Kidney (tissue), 14 donors: ENCODE measurements around the gene ADGRE1. TPM values are rescaled to one million over a fixed set of nuclear protein-coding genes. Genes with fewer than 3 reads are reported as not detected.

ENCODE experiments used
- DNase-seq, 5 donors: peaks; one replicate each; pipeline ENCODE4 v3.0.0-alpha.2; 2013 to 2020
- FAIRE-seq: peaks from 2 replicates; lab custom pipeline; 2012; peaks lifted over from hg19 to GRCh38; lab: Jason Lieb, UNC
- H3K27ac ChIP-seq, 2 donors: one replicate each; pipeline ENCODE4 v1.7.0; 2013; ENCODE audit warnings: low read depth in 2 of 2, low read length in 2 of 2, inconsistent platforms in 1 of 2
- H3K27me3 ChIP-seq: one replicate; pipeline ENCODE4 v1.7.1; 2013; ENCODE audit warnings: low read length, inconsistent platforms; ENCODE audit not compliant: control insufficient read depth, insufficient read depth
- H3K36me3 ChIP-seq, 3 donors: one replicate each; pipeline versions ENCODE4 v1.7.0 to v1.7.1; 2013; ENCODE audit warnings: low read length in 3 of 3, control low read depth in 1 of 3, inconsistent platforms in 1 of 3; ENCODE audit not compliant: insufficient read depth in 3 of 3, control insufficient read depth in 2 of 3
- H3K4me1 ChIP-seq, 3 donors: one replicate each; pipeline versions ENCODE4 v1.7.0 to v1.7.1; 2013; ENCODE audit warnings: low read length in 3 of 3, inconsistent platforms in 1 of 3, low read depth in 1 of 3; ENCODE audit not compliant: control insufficient read depth in 2 of 3, insufficient read depth in 2 of 3
- H3K4me3 ChIP-seq, 3 donors: one replicate each; pipeline versions ENCODE4 v1.7.0 to v1.8.1; 2013; ENCODE audit warnings: low read length in 3 of 3, control low read depth in 1 of 3, inconsistent platforms in 1 of 3
- H3K9ac ChIP-seq, 3 donors: one replicate each; pipeline versions ENCODE4 v1.7.0 to v1.7.1; 2013; ENCODE audit warnings: low read length in 3 of 3, control low read depth in 1 of 3, inconsistent platforms in 1 of 3
- H3K9me3 ChIP-seq, 3 donors: one replicate each; pipeline versions ENCODE4 v1.7.0 to v1.7.1; 2013; ENCODE audit warnings: low read length in 3 of 3, control low read depth in 1 of 3, inconsistent platforms in 1 of 3; ENCODE audit not compliant: control insufficient read depth in 2 of 3, insufficient read depth in 1 of 3
- intact Hi-C: fragments of 100-400 bp; cut with DNase I; formaldehyde crosslinking; loops from one replicate; pipeline ENCODE4 v1.11.1; 2022
- polyA plus RNA-seq: library from polyadenylated mRNA; stranded (reverse); fragments of 350-450 nt; fragmentation: Illumina TruSeq; extraction: RNeasy Lipid Tissue Mini Kit (QIAGEN cat#74804); gene quantifications from one replicate; pipeline ENCODE4 v1.2.3, GENCODE V29; 2014; ENCODE audit warnings: low read depth, low replicate concordance; ENCODE audit not compliant: insufficient read depth
- total RNA-seq: library from RNA; stranded (reverse); fragmentation: NEBNext Ultra II Directional; extraction: Animal tissue kit (Norgen Biotek cat#: 25700); gene quantifications from one replicate; pipeline ENCODE4 v1.2.1, GENCODE V29; 2021
- TF ChIP-seq, protein P1 (sequence below): IDR thresholded peaks from 3 replicates; pipeline ENCODE4 v1.5.1; 2012; ENCODE audit warnings: mild to moderate bottlenecking, moderate library complexity, borderline replicate concordance; ENCODE audit not compliant: insufficient read depth; ENCODE audit errors: extremely low read depth
- donor health status: control.
- donor health status: control.
- donor health status: control.
- donor health status: control.
- donor health status: control.
- donor health status: DM: yes; HTN: yes; CAD: no.
- donor health status: Normal renal cell carcinoma (clear cell type).

Gene ADGRE1
- total and polyA plus RNA-seq, 2 donors from 2014 or later = 0.19 to 1.3 TPM

DNA sequence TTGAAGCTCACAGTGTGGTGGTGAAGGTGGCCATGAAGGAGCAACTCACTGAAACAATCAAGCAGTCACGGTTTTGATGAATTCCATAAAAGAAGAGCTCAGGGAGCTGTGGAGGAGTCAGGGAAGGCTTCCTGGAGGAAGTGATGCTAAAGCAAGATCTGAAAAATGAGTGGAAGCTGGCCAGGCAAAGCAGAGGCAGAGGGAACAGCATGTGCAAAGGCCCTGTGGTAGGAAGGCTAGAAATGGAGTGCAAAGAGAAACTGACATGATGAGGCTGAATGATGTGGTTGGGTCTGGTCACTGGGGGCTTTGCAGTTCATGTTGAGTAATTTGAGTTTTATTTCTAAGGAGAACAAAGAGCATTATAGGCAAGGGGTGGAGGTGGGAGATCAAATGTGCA lies 6.9 kb downstream of the ADGRE1 start:
- no peak for DNase-seq
- H3K36me3 ChIP-seq = no peaks in the 10 kb centered on the region
- no peak overlapping the region for H3K9ac ChIP-seq
- no peak for FAIRE-seq
- no peaks in the 10 kb centered on the region for H3K27me3 ChIP-seq
- H3K27ac ChIP-seq = no peak overlapping the region
- TF ChIP-seq, protein P1, sequence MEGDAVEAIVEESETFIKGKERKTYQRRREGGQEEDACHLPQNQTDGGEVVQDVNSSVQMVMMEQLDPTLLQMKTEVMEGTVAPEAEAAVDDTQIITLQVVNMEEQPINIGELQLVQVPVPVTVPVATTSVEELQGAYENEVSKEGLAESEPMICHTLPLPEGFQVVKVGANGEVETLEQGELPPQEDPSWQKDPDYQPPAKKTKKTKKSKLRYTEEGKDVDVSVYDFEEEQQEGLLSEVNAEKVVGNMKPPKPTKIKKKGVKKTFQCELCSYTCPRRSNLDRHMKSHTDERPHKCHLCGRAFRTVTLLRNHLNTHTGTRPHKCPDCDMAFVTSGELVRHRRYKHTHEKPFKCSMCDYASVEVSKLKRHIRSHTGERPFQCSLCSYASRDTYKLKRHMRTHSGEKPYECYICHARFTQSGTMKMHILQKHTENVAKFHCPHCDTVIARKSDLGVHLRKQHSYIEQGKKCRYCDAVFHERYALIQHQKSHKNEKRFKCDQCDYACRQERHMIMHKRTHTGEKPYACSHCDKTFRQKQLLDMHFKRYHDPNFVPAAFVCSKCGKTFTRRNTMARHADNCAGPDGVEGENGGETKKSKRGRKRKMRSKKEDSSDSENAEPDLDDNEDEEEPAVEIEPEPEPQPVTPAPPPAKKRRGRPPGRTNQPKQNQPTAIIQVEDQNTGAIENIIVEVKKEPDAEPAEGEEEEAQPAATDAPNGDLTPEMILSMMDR = no peak
- no peaks in the 10 kb centered on the region for H3K4me1 ChIP-seq
- peaks cover 0 to 7% (median 0%) of the 10 kb centered on the region in 3 donors for H3K9me3 ChIP-seq
- intact Hi-C loops = no loop called here
- H3K4me3 ChIP-seq = no peak overlapping the region

- Histone ChIP-seq H3K4me1 (no peaks in the 10 kb centered on the region), H3K4me3 (no peak overlapping the region), H3K27me3 (no peaks in the 10 kb centered on the region), H3K9me3 (peaks cover 0 to 19% (median 13%) of the 10 kb centered on the region in 3 donors), H3K9ac (no peak overlapping the region), H3K36me3 (no peaks in the 10 kb centered on the region), H3K27ac (no peak overlapping the region)
- FAIRE-seq (no peak), DNase-seq (no peak)
- intact Hi-C loops = no loop called here
- TF ChIP-seq, protein P1 = no peak
These were observed 16.1 kb downstream of the ADGRE1 start for GRCh38 chr19:6903446-6903845.

GRCh38 chr19:6906559-6907060 lies 19.2 kb downstream of the ADGRE1 start:
- Histone ChIP-seq H3K9me3 (peaks cover 0 to 11% (median 5%) of the 10 kb centered on the region in 3 donors), H3K27ac (no peak overlapping the region), H3K4me3 (no peak overlapping the region), H3K9ac (no peak overlapping the region), H3K36me3 (no peaks in the 10 kb centered on the region), H3K27me3 (no peaks in the 10 kb centered on the region), H3K4me1 (no peaks in the 10 kb centered on the region)
- TF ChIP-seq, protein P1 = no peak
- FAIRE-seq (no peak), DNase-seq (no peak)
- intact Hi-C loops = no loop called here

GRCh38 chr19:6911523-6911922 lies 24.1 kb downstream of the ADGRE1 start:
- TF ChIP-seq, protein P1 = no peak
- no peak overlapping the region for H3K27ac ChIP-seq
- intact Hi-C loops = no loop called here
- DNase-seq (no peak), FAIRE-seq (no peak)
- no peak overlapping the region for H3K9ac ChIP-seq
- H3K4me3 ChIP-seq = no peak overlapping the region
- H3K9me3 ChIP-seq = peaks cover 3 to 21% (median 10%) of the 10 kb centered on the region in 3 donors
- H3K27me3 ChIP-seq = no peaks in the 10 kb centered on the region
- no peaks in the 10 kb centered on the region for H3K36me3 ChIP-seq
- H3K4me1 ChIP-seq = no peaks in the 10 kb centered on the region
